GM23338 (cell line): ENCODE data around the gene ABHD18. TPM values are rescaled to one million over a fixed set of nuclear protein-coding genes. Genes with fewer than 3 reads are reported as not detected.
A peak's percentile ranks its signal among the peaks of the same experiment; 100 is the strongest.

Experiments
- ATAC-seq: fragments of 200-7000 bp; cut with Tn5 transposase; 3 replicates; pipeline ENCODE4 v1.9.1; 2020
- DNase-seq: peaks from one replicate; pipeline ENCODE4 v3.0.0-alpha.2; 2015; ENCODE audit warnings: low spot score
- H2AFZ ChIP-seq: fragments of 200-600 bp; sonication (generic); 2 replicates; pipeline ENCODE4 v1.8.0; 2016; ENCODE audit warnings: antibody characterized with exemption, mild to moderate bottlenecking, moderate library complexity
- H3F3A ChIP-seq: fragments of 200-600 bp; sonication (generic); replicated peaks from 2 replicates; pipeline ENCODE4 v1.8.0; 2017; ENCODE audit warnings: antibody characterized with exemption, mixed run types, low read depth
- H3K27ac ChIP-seq: fragments of 200-600 bp; sonication (generic); 2 replicates; pipeline ENCODE4 v1.6.1; 2016; ENCODE audit warnings: low read depth
- H3K27me3 ChIP-seq: fragments of 200-600 bp; sonication (generic); 2 replicates; pipeline ENCODE4 v1.8.0; 2016; ENCODE audit warnings: mild to moderate bottlenecking, mixed run types, moderate library complexity; ENCODE audit not compliant: insufficient read depth
- H3K36me3 ChIP-seq: fragments of 200-600 bp; sonication (generic); 2 replicates; pipeline ENCODE4 v1.8.0; 2016; ENCODE audit warnings: mild to moderate bottlenecking; ENCODE audit not compliant: insufficient read depth
- H3K4me1 ChIP-seq: fragments of 200-600 bp; sonication (generic); 2 replicates; pipeline ENCODE4 v1.8.0; 2016; ENCODE audit warnings: mild to moderate bottlenecking, moderate library complexity; ENCODE audit not compliant: insufficient read depth
- H3K4me2 ChIP-seq: fragments of 200-600 bp; sonication (generic); 2 replicates; pipeline ENCODE4 v1.7.1; 2017; ENCODE audit warnings: mixed run types
- H3K4me3 ChIP-seq: fragments of 200-600 bp; sonication (generic); 2 replicates; pipeline ENCODE4 v1.6.1; 2016; ENCODE audit warnings: mixed run types
- H3K79me2 ChIP-seq: fragments of 200-600 bp; sonication (generic); replicated peaks from 2 replicates; pipeline ENCODE4 v1.8.0; 2017; ENCODE audit warnings: mild to moderate bottlenecking; ENCODE audit not compliant: insufficient read depth
- H3K9me2 ChIP-seq: fragments of 200-600 bp; sonication (generic); 2 replicates; pipeline ENCODE4 v1.8.0; 2017; ENCODE audit not compliant: insufficient read depth
- H4K20me1 ChIP-seq: fragments of 200-600 bp; sonication (generic); replicated peaks from 2 replicates; pipeline ENCODE4 v1.8.0; 2017; ENCODE audit warnings: mild to moderate bottlenecking; ENCODE audit not compliant: insufficient read depth
- H3K27ac Mint-ChIP-seq: 2 replicates; pipeline ENCODE4 v1.8.0; 2020; ENCODE audit warnings: inconsistent platforms, mild to moderate bottlenecking, moderate library complexity, mixed read lengths
- H3K27me3 Mint-ChIP-seq: 3 replicates; pipeline ENCODE4 v1.8.0; 2022; ENCODE audit warnings: low read depth, mild to moderate bottlenecking, moderate library complexity, mixed read lengths, inconsistent platforms; ENCODE audit not compliant: insufficient read depth, poor library complexity
- H3K36me3 Mint-ChIP-seq: 3 replicates; pipeline ENCODE4 v1.8.0; 2021; ENCODE audit warnings: low read depth, mild to moderate bottlenecking, inconsistent platforms, moderate library complexity, mixed read lengths
- H3K4me1 Mint-ChIP-seq: 3 replicates; pipeline ENCODE4 v1.8.0; 2020; ENCODE audit warnings: mild to moderate bottlenecking, inconsistent platforms, mixed read lengths
- H3K4me3 Mint-ChIP-seq: 3 replicates; pipeline ENCODE4 v1.8.0; 2021; ENCODE audit warnings: moderate library complexity, mild to moderate bottlenecking, inconsistent platforms, mixed read lengths
- H3K9me3 Mint-ChIP-seq: 3 replicates; pipeline ENCODE4 v1.8.0; 2020; ENCODE audit warnings: moderate library complexity, mild to moderate bottlenecking, inconsistent platforms, mixed read lengths
- JUNB ChIP-seq: IDR thresholded peaks from one replicate; pipeline ENCODE4 v1.6.1; 2016; ENCODE audit warnings: antibody characterized with exemption; ENCODE audit not compliant: unreplicated experiment
- NANOG ChIP-seq: IDR thresholded peaks from 2 replicates; pipeline ENCODE4 v1.6.1; 2016; ENCODE audit warnings: antibody characterized with exemption, borderline replicate concordance
- POLR2AphosphoS5 ChIP-seq: IDR thresholded peaks from 2 replicates; pipeline ENCODE4 v1.6.1; 2016; ENCODE audit warnings: antibody characterized with exemption, low read depth
- ZNF331 ChIP-seq: fragments of 250-450 bp; sonication (Bioruptor Pico); IDR thresholded peaks from 2 replicates; pipeline ENCODE4 v1.5.0; 2020; ENCODE audit warnings: low read depth, mild to moderate bottlenecking, moderate library complexity
- ZNF462 ChIP-seq: fragments of 250-450 bp; sonication (Bioruptor Pico); IDR thresholded peaks from 2 replicates; pipeline ENCODE4 v1.5.0; 2020; ENCODE audit warnings: mild to moderate bottlenecking, moderate library complexity
- polyA plus RNA-seq: library from polyadenylated mRNA; unstranded; fragments of >200 nt; fragmentation: Nextera tagmentation; extraction: Ambion mirVana; gene quantifications from 2 replicates; pipeline ENCODE4 v1.2.1, GENCODE V29; 2016
- total RNA-seq: library from RNA; depleted of rRNA; stranded (reverse); fragments of >200 nt; shearing (Covaris generic); gene quantifications from 2 replicates; pipeline ENCODE4 v1.2.3, GENCODE V29; 2014
- TF ChIP-seq, protein P1 (sequence below): IDR thresholded peaks from 2 replicates; pipeline ENCODE4 v1.6.1; 2016; ENCODE audit warnings: antibody characterized with exemption

Gene ABHD18
- total and polyA plus RNA-seq, 2 experiments from 2014 or later = 7.2 to 18.6 TPM

DNA sequence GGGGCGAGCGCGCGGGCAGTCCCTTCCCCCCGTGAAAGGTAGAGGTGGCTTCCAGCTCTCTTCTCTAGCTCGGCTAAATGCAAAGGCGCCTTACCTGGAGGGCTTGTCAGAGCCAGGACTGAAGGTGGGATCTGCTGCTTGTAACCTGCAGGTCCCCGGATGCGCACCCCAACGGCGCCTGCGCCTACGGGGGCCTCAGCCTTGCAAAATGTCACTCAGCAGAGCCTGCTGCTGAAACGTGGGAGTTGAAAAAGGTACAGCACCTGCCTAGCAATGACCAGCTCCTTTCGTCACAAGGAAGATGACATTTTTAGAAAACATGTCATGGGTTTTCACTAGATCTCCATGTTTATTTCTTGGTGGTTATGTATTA is 583 bp downstream of the ABHD18 start (continued):
- TF ChIP-seq ZNF462 (CRISPR knock-in tag) (no peak), POLR2AphosphoS5 (no peak)

GRCh38 chr4:127967141-127967775 is 2.1 kb downstream of the ABHD18 start:
- H3K4me2 ChIP-seq = no peak overlapping the region
- no peaks in the 10 kb centered on the region for H3K9me2 ChIP-seq
- Mint-ChIP-seq H3K4me3 (peak overlapping the region; percentile 55; the same call in 2 of the 3 replicates), H3K36me3 (peaks cover 13% of the 10 kb centered on the region), H3K4me1 (peaks cover 6% of the 10 kb centered on the region), H3K9me3 (no peaks in the 10 kb centered on the region), H3K27me3 (peaks cover 16% of the 10 kb centered on the region), H3K27ac (no peak overlapping the region)
- no peaks in the 10 kb centered on the region for H3K36me3 ChIP-seq
- H3F3A ChIP-seq = peaks cover 6% of the 10 kb centered on the region
- ATAC-seq (no peak), DNase-seq (no peak)
- no peaks in the 10 kb centered on the region for H3K27me3 ChIP-seq
- H3K79me2 ChIP-seq = peaks cover 80% of the 10 kb centered on the region
- no peak overlapping the region for H3K27ac ChIP-seq
- H3K4me3 ChIP-seq = no peak overlapping the region
- H3K4me1 ChIP-seq = peaks cover 10% of the 10 kb centered on the region
- H2AFZ ChIP-seq = no peak overlapping the region
- peaks cover 14% of the 10 kb centered on the region; the same call in 1 of the 2 replicates for H4K20me1 ChIP-seq
- TF ChIP-seq NANOG = no peak
- TF ChIP-seq ZNF462 (CRISPR knock-in tag) = no peak
- no peak for TF ChIP-seq JUNB
- TF ChIP-seq, protein P1, sequence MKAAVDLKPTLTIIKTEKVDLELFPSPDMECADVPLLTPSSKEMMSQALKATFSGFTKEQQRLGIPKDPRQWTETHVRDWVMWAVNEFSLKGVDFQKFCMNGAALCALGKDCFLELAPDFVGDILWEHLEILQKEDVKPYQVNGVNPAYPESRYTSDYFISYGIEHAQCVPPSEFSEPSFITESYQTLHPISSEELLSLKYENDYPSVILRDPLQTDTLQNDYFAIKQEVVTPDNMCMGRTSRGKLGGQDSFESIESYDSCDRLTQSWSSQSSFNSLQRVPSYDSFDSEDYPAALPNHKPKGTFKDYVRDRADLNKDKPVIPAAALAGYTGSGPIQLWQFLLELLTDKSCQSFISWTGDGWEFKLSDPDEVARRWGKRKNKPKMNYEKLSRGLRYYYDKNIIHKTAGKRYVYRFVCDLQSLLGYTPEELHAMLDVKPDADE = no peak
- TF ChIP-seq ZNF331 (CRISPR knock-in tag) = no peak
